ENCODE data around the gene KCNQ1. TPM values are rescaled to one million over a fixed set of nuclear protein-coding genes. Genes with fewer than 3 reads are reported as not detected.

Gene KCNQ1
- total RNA-seq, 1 donor from 2014 or later: 10.7 TPM

GRCh38 chr11:2887515-2888195 lies 442.8 kb downstream of the KCNQ1 start:
- DNase-seq (ENCODE audit: low spot score): no peak

GRCh38 chr11:2888266-2888968 lies 443.6 kb downstream of the KCNQ1 start:
- peak; percentile 95 for DNase-seq (ENCODE audit: low spot score)

GRCh38 chr11:2889362-2890273 lies 444.8 kb downstream of the KCNQ1 start:
- no peak for DNase-seq (ENCODE audit: low spot score)

- no peak for DNase-seq (ENCODE audit: low spot score)
Observed at GRCh38 chr11:2890466-2891294, 445.9 kb downstream of the KCNQ1 start.

GRCh38 chr11:2891326-2892214 lies 446.8 kb downstream of the KCNQ1 start:
- DNase-seq (ENCODE audit: low spot score): no peak

- no peak for DNase-seq (ENCODE audit: low spot score)
Observed at GRCh38 chr11:2892215-2892966, 447.6 kb downstream of the KCNQ1 start.

GRCh38 chr11:2892967-2893528 lies 448.2 kb downstream of the KCNQ1 start:
- no peak for DNase-seq (ENCODE audit: low spot score)

GRCh38 chr11:2893935-2894334 lies 449.1 kb downstream of the KCNQ1 start:
- DNase-seq (ENCODE audit: low spot score): no peak

GRCh38 chr11:2896047-2896446 lies 451.2 kb downstream of the KCNQ1 start:
- DNase-seq (ENCODE audit: low spot score): no peak

- DNase-seq (ENCODE audit: low spot score): no peak
Observed at GRCh38 chr11:2897048-2897447, 452.2 kb downstream of the KCNQ1 start.

- DNase-seq (ENCODE audit: low spot score): no peak
Observed at GRCh38 chr11:2898366-2899079, 453.7 kb downstream of the KCNQ1 start.

Other genes with a start within 250 kb of the KCNQ1 start
- 0.64 TPM for gene ASCL2, start 174.4 kb upstream of the KCNQ1 start, total RNA-seq
- 1.0 TPM for gene C11orf21, start 143.1 kb upstream of the KCNQ1 start, total RNA-seq
- 1.3 TPM for gene TSPAN32, start 143.0 kb upstream of the KCNQ1 start, total RNA-seq
- 723 TPM for gene CD81, start 67.7 kb upstream of the KCNQ1 start, total RNA-seq
- 55.2 TPM for gene TSSC4, start 44.3 kb upstream of the KCNQ1 start, total RNA-seq
- not detected for gene TRPM5, start 494 bp upstream of the KCNQ1 start, total RNA-seq